Body of pancreas (tissue), 4 donors: ENCODE results near the gene CENPB. TPM values are rescaled to one million over a fixed set of nuclear protein-coding genes. Genes with fewer than 3 reads are reported as not detected.

ENCODE experiments used
- ATAC-seq: fragments of 150-250 bp; one replicate; pipeline ENCODE4 v1.9.1; 2016
- DNase-seq, 4 donors: peaks; one replicate each; pipeline ENCODE4 v3.0.0-alpha.2; 2019
- H3K27ac ChIP-seq, 4 donors: fragments of 200-600 bp; sonication (generic); 1 replicate in 3 of 4; 2 replicates in 1 of 4; pipeline versions ENCODE4 v1.5.1 to v1.6.1; 2016 to 2019; ENCODE audit warnings: mild to moderate bottlenecking in 1 of 4, mixed read lengths in 1 of 4, moderate library complexity in 1 of 4
- H3K27me3 ChIP-seq, 2 donors: fragments of 200-600 bp; sonication (generic); one replicate each; pipeline ENCODE4 v1.6.0; 2016; ENCODE audit warnings: mild to moderate bottlenecking in 1 of 2
- H3K36me3 ChIP-seq, 2 donors: fragments of 200-600 bp; sonication (generic); replicated peaks in 1 of 2; 2 replicates each; pipeline ENCODE4 v1.5.1; 2016; ENCODE audit warnings: low read depth in 2 of 2; ENCODE audit not compliant: insufficient read depth in 1 of 2
- H3K4me1 ChIP-seq: fragments of 200-600 bp; sonication (generic); one replicate; pipeline ENCODE4 v1.6.0; 2016
- H3K4me3 ChIP-seq, 2 donors: fragments of 200-600 bp; sonication (generic); 1 replicate in 1 of 2; 2 replicates in 1 of 2; pipeline ENCODE4 v1.5.1; 2016 to 2019
- H3K9me3 ChIP-seq, 3 donors: fragments of 200-600 bp; sonication (generic); 1 replicate in 2 of 3; 2 replicates in 1 of 3; pipeline ENCODE4 v1.5.1; 2016
- CTCF ChIP-seq, 7 experiments: fragments of 450-650 bp in 4 of 7; fragments of 200-600 bp in 3 of 7; sonication (generic) in 3 of 7; IDR thresholded peaks; one replicate each; pipeline ENCODE4 v1.5.1; 2016 to 2019; ENCODE audit warnings: antibody characterized with exemption in 7 of 7
- POLR2A ChIP-seq, 3 donors: fragments of 450-650 bp; IDR thresholded peaks; one replicate each; pipeline ENCODE4 v1.6.1; 2016; ENCODE audit warnings: antibody characterized with exemption in 3 of 3, mild to moderate bottlenecking in 2 of 3
- WGBS, 2 donors: methylation state at CpG; one replicate each; pipeline ENCODE4 v1.1.5; 2017; 5-methylcytosine and 5-hydroxymethylcytosine counted together
- intact Hi-C: fragments of 100-400 bp; cut with DNase I; formaldehyde crosslinking; loops from one replicate; pipeline ENCODE4 v1.15.1; 2023
- total RNA-seq, 2 donors: library from RNA; depleted of rRNA; stranded (reverse); fragments of >200 nt; gene quantifications; one replicate each; pipeline ENCODE4 v1.1.0, GENCODE V29; 2016

The CENPB gene
- total RNA-seq, 2 donors from 2014 or later, result 57.9 to 61.0 TPM

GRCh38 chr20:3743251-3743650, 43.3 kb downstream of the CENPB start:
- peaks cover 11% of the 10 kb centered on the region for H3K4me1 ChIP-seq
- no peaks in the 10 kb centered on the region for H3K27me3 ChIP-seq
- TF ChIP-seq POLR2A (IDR thresholded peaks at IDR 0.05), result no peak
- TF ChIP-seq CTCF (IDR thresholded peaks at IDR 0.05), result no peak
- H3K4me3 ChIP-seq, result no peak overlapping the region
- H3K27ac ChIP-seq, result no peak overlapping the region
- H3K9me3 ChIP-seq, result no peaks in the 10 kb centered on the region
- 95 to 99% methylated on average over 2 of the region's 2 CpGs for WGBS, 2 donors
- intact Hi-C loops, result no loop called here
- ATAC-seq, result no peak
- DNase-seq, result no peak
- no peaks in the 10 kb centered on the region for H3K36me3 ChIP-seq

DNA sequence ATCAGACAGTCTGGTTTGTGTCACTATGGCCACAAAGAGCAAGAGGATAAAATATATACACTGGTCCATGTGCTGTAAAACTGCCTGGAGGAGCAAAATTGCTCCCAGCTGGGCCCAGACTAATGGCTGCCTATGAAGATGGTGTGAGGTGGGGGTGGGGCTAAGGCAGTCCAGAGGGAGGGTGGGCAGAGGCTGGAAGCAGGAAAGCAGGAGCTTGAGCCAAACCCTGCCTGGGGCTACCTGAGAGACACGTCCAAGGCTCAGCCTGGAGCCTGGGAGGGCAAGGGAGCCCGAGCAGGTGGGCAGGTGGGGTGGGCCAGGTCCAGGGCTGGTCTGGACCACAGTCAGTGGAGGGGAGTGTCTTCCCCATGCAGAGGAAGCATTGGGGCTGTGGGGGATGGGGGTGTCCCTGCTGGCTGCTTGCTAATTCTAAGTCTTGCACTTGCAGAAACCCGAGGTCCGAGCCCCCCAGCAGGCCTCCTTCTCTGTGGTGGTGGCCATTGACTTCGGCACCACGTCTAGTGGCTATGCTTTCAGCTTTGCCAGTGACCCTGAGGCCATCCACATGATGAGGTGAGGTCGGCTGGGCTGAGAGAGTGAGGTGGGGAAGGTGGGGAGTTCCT, 44.6 kb downstream of the CENPB start:
- H3K36me3 ChIP-seq, result no peaks in the 10 kb centered on the region
- H3K4me1 ChIP-seq, result peaks cover 11% of the 10 kb centered on the region
- no peak for ATAC-seq
- no peak overlapping the region for H3K4me3 ChIP-seq
- H3K9me3 ChIP-seq, result no peaks in the 10 kb centered on the region
- TF ChIP-seq CTCF (IDR thresholded peaks at IDR 0.05) (no peak), POLR2A (IDR thresholded peaks at IDR 0.05) (no peak)
- WGBS, 2 donors, result 65 to 69% methylated on average over 5 to 7 of the region's 7 CpGs
- H3K27me3 ChIP-seq, result no peaks in the 10 kb centered on the region
- no peak for DNase-seq
- no peak overlapping the region for H3K27ac ChIP-seq
- intact Hi-C loops, result no loop called here

DNA sequence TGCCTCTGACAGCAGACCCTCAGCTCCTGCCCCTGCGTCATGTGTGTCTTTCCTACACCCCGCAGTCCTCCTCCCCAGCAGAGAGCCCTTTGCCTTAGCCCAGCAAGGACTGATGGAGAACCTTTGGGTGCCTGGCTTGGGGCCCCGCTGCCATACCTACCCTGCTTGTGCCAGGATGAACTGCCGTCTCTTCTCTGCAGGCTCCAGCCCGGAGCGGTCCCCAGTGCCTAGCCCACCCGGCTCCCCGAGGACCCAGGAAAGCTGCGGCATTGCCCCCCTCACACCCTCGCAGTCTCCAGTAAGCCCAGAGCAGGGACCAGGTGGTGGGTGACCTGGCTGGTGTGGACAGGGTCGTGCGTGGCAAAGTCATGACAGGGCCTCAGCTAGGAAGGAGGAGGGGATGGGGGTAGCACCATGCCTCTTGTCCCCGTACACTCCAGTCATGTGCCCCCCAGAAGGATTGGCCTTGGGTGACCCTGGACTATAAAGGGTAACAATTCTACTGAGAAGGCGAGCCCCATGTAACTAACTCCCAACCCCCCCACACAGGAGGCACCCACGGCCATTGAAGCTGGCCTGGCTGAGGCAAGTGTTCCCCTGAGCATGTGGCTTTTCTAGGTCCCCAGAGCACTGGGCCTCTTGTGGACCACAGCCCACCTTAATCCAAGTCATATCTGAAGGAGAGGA, 45.8 kb downstream of the CENPB start:
- ATAC-seq (no peak), DNase-seq (no peak)
- H3K27ac ChIP-seq, result no peak overlapping the region
- H3K4me1 ChIP-seq, result peaks cover 20% of the 10 kb centered on the region
- H3K4me3 ChIP-seq, result no peak overlapping the region
- no peaks in the 10 kb centered on the region for H3K9me3 ChIP-seq
- 86 to 88% methylated on average over 12 to 13 of the region's 15 CpGs for WGBS, 2 donors
- no peaks in the 10 kb centered on the region for H3K27me3 ChIP-seq
- no peaks in the 10 kb centered on the region for H3K36me3 ChIP-seq
- TF ChIP-seq POLR2A (IDR thresholded peaks at IDR 0.05), result no peak
- no peak for TF ChIP-seq CTCF (IDR thresholded peaks at IDR 0.05)
- intact Hi-C loops, result no loop called here

DNA sequence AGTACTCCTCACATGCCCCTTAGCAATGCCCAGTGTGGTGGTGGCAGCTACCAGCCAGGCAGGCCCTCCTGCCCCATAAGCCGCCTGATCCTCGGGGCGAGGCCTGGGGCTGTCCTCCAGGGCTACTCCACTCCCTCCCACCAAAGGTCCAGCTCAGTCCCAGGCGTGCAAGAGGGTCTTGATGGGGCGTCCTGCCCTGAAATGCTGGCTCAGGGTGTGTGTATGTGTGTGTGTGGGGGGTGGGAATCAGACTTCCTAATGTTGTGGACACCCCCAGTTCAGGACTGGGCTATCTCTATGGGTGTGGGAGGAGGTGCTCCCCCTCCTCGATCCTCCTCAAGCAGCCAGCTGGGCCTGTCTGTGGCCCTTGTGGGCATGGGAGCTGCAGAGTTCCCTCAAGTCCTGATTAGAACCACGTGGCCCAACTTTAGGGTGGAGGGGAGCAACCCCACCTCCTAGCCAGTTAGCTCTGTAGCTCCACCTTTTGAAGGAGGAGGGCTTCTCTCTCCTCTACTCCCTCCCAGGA, 46.6 kb downstream of the CENPB start:
- 20 to 71% methylated on average over 1 to 7 of the region's 7 CpGs for WGBS, 2 donors
- intact Hi-C loops, result no loop called here
- Histone ChIP-seq H3K36me3 (no peaks in the 10 kb centered on the region), H3K27ac (peak overlapping the region in 1 of 4 donors; percentile 47), H3K4me1 (peaks cover 19% of the 10 kb centered on the region), H3K27me3 (no peaks in the 10 kb centered on the region), H3K4me3 (no peak overlapping the region), H3K9me3 (no peaks in the 10 kb centered on the region)
- ATAC-seq (no peak), DNase-seq (no peak)
- TF ChIP-seq POLR2A (IDR thresholded peaks at IDR 0.05) (no peak), CTCF (IDR thresholded peaks at IDR 0.05) (no peak)
